Liver (tissue), 9 donors: Measurements from ENCODE around the gene ERBB3. TPM values are rescaled to one million over a fixed set of nuclear protein-coding genes. Genes with fewer than 3 reads are reported as not detected.

Experiments
- DNase-seq: peaks from one replicate; pipeline ENCODE4 v3.0.0-alpha.2; 2017; ENCODE audit warnings: low spot score
- H3K27ac ChIP-seq, 2 donors: one replicate each; pipeline ENCODE4 v1.7.0; 2013; ENCODE audit warnings: inconsistent platforms in 2 of 2, low read length in 2 of 2, control low read depth in 1 of 2, low read depth in 1 of 2, mild to moderate bottlenecking in 1 of 2
- H3K27me3 ChIP-seq, 4 donors: one replicate each; pipeline versions ENCODE4 v1.6.1 to v1.7.0; 2013; ENCODE audit warnings: low read length in 3 of 4, inconsistent platforms in 1 of 4, mild to moderate bottlenecking in 1 of 4, moderate library complexity in 1 of 4; ENCODE audit not compliant: control insufficient read depth in 4 of 4, insufficient read depth in 4 of 4
- H3K36me3 ChIP-seq, 4 donors: one replicate each; pipeline versions ENCODE4 v1.6.1 to v1.7.0; 2013; ENCODE audit warnings: low read length in 3 of 4, mild to moderate bottlenecking in 3 of 4, low read depth in 1 of 4, moderate library complexity in 1 of 4; ENCODE audit not compliant: control insufficient read depth in 4 of 4, insufficient read depth in 3 of 4
- H3K4me1 ChIP-seq, 4 donors: one replicate each; pipeline versions ENCODE4 v1.6.1 to v1.7.0; 2013; ENCODE audit warnings: low read length in 3 of 4, mild to moderate bottlenecking in 3 of 4, moderate library complexity in 1 of 4; ENCODE audit not compliant: control insufficient read depth in 4 of 4, insufficient read depth in 4 of 4
- H3K4me3 ChIP-seq, 3 donors: one replicate each; pipeline versions ENCODE4 v1.6.1 to v1.7.0; 2013; ENCODE audit warnings: low read length in 3 of 3, control low read depth in 1 of 3, low read depth in 1 of 3, mild to moderate bottlenecking in 1 of 3
- H3K9ac ChIP-seq, 2 donors: one replicate each; pipeline ENCODE4 v1.7.0; 2013; ENCODE audit warnings: low read length in 2 of 2, mild to moderate bottlenecking in 2 of 2, moderate library complexity in 2 of 2, control low read depth in 1 of 2, low read depth in 1 of 2
- H3K9me3 ChIP-seq, 4 donors: one replicate each; pipeline versions ENCODE4 v1.6.1 to v1.7.0; 2013; ENCODE audit warnings: low read length in 3 of 4; ENCODE audit not compliant: control insufficient read depth in 4 of 4
- EGR1 ChIP-seq, 2 donors: IDR thresholded peaks; 2 replicates each; pipeline ENCODE4 v1.6.1; 2016 to 2018; ENCODE audit warnings: antibody characterized with exemption in 2 of 2, low read depth in 2 of 2
- FOXA1 ChIP-seq: IDR thresholded peaks from 2 replicates; pipeline ENCODE4 v1.6.1; 2016; ENCODE audit warnings: antibody characterized with exemption
- FOXA2 ChIP-seq: IDR thresholded peaks from 2 replicates; pipeline ENCODE4 v1.6.1; 2016; ENCODE audit warnings: antibody characterized with exemption
- GABPA ChIP-seq, 2 donors: IDR thresholded peaks in 1 of 2; conservative IDR thresholded peaks in 1 of 2; 2 replicates each; pipeline ENCODE4 v1.6.1; 2016; ENCODE audit warnings: antibody characterized with exemption in 2 of 2, mild to moderate bottlenecking in 1 of 2, moderate library complexity in 1 of 2
- HNF4A ChIP-seq, 2 donors: conservative IDR thresholded peaks; 2 replicates each; pipeline ENCODE4 v1.6.1; 2016; ENCODE audit warnings: antibody characterized with exemption in 2 of 2, mild to moderate bottlenecking in 2 of 2
- HNF4G ChIP-seq: IDR thresholded peaks from 2 replicates; pipeline ENCODE4 v1.6.1; 2016; ENCODE audit warnings: antibody characterized with exemption
- JUND ChIP-seq, 2 donors: IDR thresholded peaks; 2 replicates each; pipeline ENCODE4 v1.6.1; 2016; ENCODE audit warnings: antibody characterized with exemption in 2 of 2
- NR2F2 ChIP-seq: IDR thresholded peaks from 2 replicates; pipeline ENCODE4 v1.6.1; 2016; ENCODE audit warnings: antibody characterized with exemption
- RAD21 ChIP-seq, 2 donors: IDR thresholded peaks; 2 replicates each; pipeline ENCODE4 v1.6.1; 2016; ENCODE audit warnings: antibody characterized with exemption in 2 of 2, mild to moderate bottlenecking in 2 of 2
- RXRA ChIP-seq, 2 donors: IDR thresholded peaks; 2 replicates each; pipeline ENCODE4 v1.6.1; 2017 to 2018; ENCODE audit warnings: antibody characterized with exemption in 2 of 2, mild to moderate bottlenecking in 1 of 2
- SP1 ChIP-seq: IDR thresholded peaks from 2 replicates; pipeline ENCODE4 v1.6.1; 2018; ENCODE audit warnings: antibody characterized with exemption, mild to moderate bottlenecking
- TAF1 ChIP-seq: conservative IDR thresholded peaks from 2 replicates; pipeline ENCODE4 v1.6.1; 2016; ENCODE audit warnings: antibody characterized with exemption, mild to moderate bottlenecking
- YY1 ChIP-seq: IDR thresholded peaks from 2 replicates; pipeline ENCODE4 v1.6.1; 2016; ENCODE audit warnings: antibody characterized with exemption, mild to moderate bottlenecking
- ZBTB33 ChIP-seq: IDR thresholded peaks from 2 replicates; pipeline ENCODE4 v1.6.1; 2016; ENCODE audit warnings: antibody characterized with exemption
- WGBS: extraction: QIAGEN DNeasy Blood & Tissue Kit; methylation state at CpG from one replicate; pipeline ENCODE4 v1.1.7; 2013; 5-methylcytosine and 5-hydroxymethylcytosine counted together
- polyA plus RNA-seq, 2 donors: library from polyadenylated mRNA; stranded (reverse) in 1 of 2; unstranded in 1 of 2; fragments of 200-250 nt in 1 of 2; fragments of >200 nt in 1 of 2; fragmentation: Nextera tagmentation in 1 of 2; extraction: Ambion mirVana in 1 of 2; gene quantifications; one replicate each; pipeline versions ENCODE4 v1.2.1 to v1.2.3, GENCODE V29; 2013 to 2015
- total RNA-seq, 2 donors: library from RNA; depleted of rRNA; stranded (reverse); fragments of >200 nt; gene quantifications; one replicate each; pipeline ENCODE4 v1.2.3, GENCODE V29; 2014
- TF ChIP-seq, protein P1 (sequence below): IDR thresholded peaks from 2 replicates; pipeline ENCODE4 v1.6.1; 2016; ENCODE audit warnings: antibody characterized with exemption, mild to moderate bottlenecking
- TF ChIP-seq, protein P2 (sequence below): IDR thresholded peaks from 2 replicates; pipeline ENCODE4 v1.6.1; 2016; ENCODE audit warnings: antibody characterized with exemption
- TF ChIP-seq, protein P3 (sequence below): IDR thresholded peaks from 2 replicates; pipeline ENCODE4 v1.6.1; 2016; ENCODE audit warnings: antibody characterized with exemption
- TF ChIP-seq, protein P4 (sequence below): fragments of 150-350 bp; IDR thresholded peaks from 2 replicates; pipeline ENCODE4 v1.5.1; 2017; ENCODE audit warnings: improper control_type of control experiment, low read depth, low read length; ENCODE audit not compliant: missing input control
- donor health status: healthy.
- donor health status: healthy.
- donor health status: healthy.
- donor health status: healthy.
- donor health status: healthy.

Gene ERBB3
- total and polyA plus RNA-seq, 4 donors = 32.4 to 141 (median 51.6) TPM

DNA sequence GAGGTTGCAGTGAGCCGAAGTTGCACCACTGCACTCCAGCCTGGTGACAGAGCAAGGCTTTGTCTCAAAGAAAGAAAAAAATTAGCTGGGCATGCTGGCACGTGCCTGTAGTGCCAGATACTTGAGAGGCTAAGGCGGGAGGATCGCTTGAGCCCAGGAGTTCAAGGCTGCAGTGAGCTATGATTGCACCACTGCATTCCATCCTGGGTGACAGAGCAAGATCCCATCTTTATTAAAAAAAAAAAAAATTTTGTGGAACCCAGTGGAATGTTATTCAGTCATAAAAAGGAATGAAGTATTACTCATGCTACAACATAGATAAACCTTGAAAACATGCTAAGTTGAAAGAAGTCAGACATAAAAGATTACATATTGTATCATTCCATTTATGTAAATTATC is 8.3 kb upstream of the ERBB3 start:
- DNase-seq = no peak
- WGBS = 90% methylated on average over 4 of the region's 4 CpGs
- TF ChIP-seq HNF4A (conservative IDR thresholded peaks at IDR 0.05) (no peak), HNF4G (no peak), JUND (IDR thresholded peaks at IDR 0.05) (no peak), NR2F2 (no peak), RAD21 (IDR thresholded peaks at IDR 0.05) (no peak), EGR1 (IDR thresholded peaks at IDR 0.05; ENCODE audit: low read depth in 2 of 2) (no peak), FOXA1 (no peak), RXRA (IDR thresholded peaks at IDR 0.05) (no peak), GABPA (IDR thresholded peaks at IDR 0.05 in 1 of 2, conservative IDR thresholded peaks at IDR 0.05 in 1 of 2) (no peak), SP1 (no peak), ZBTB33 (no peak), YY1 (no peak)
- TF ChIP-seq, protein P1, sequence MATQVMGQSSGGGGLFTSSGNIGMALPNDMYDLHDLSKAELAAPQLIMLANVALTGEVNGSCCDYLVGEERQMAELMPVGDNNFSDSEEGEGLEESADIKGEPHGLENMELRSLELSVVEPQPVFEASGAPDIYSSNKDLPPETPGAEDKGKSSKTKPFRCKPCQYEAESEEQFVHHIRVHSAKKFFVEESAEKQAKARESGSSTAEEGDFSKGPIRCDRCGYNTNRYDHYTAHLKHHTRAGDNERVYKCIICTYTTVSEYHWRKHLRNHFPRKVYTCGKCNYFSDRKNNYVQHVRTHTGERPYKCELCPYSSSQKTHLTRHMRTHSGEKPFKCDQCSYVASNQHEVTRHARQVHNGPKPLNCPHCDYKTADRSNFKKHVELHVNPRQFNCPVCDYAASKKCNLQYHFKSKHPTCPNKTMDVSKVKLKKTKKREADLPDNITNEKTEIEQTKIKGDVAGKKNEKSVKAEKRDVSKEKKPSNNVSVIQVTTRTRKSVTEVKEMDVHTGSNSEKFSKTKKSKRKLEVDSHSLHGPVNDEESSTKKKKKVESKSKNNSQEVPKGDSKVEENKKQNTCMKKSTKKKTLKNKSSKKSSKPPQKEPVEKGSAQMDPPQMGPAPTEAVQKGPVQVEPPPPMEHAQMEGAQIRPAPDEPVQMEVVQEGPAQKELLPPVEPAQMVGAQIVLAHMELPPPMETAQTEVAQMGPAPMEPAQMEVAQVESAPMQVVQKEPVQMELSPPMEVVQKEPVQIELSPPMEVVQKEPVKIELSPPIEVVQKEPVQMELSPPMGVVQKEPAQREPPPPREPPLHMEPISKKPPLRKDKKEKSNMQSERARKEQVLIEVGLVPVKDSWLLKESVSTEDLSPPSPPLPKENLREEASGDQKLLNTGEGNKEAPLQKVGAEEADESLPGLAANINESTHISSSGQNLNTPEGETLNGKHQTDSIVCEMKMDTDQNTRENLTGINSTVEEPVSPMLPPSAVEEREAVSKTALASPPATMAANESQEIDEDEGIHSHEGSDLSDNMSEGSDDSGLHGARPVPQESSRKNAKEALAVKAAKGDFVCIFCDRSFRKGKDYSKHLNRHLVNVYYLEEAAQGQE = no peak
- TF ChIP-seq, protein P2, sequence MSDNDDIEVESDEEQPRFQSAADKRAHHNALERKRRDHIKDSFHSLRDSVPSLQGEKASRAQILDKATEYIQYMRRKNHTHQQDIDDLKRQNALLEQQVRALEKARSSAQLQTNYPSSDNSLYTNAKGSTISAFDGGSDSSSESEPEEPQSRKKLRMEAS = no peak
- TF ChIP-seq, protein P3, sequence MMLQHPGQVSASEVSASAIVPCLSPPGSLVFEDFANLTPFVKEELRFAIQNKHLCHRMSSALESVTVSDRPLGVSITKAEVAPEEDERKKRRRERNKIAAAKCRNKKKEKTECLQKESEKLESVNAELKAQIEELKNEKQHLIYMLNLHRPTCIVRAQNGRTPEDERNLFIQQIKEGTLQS = no peak

DNA sequence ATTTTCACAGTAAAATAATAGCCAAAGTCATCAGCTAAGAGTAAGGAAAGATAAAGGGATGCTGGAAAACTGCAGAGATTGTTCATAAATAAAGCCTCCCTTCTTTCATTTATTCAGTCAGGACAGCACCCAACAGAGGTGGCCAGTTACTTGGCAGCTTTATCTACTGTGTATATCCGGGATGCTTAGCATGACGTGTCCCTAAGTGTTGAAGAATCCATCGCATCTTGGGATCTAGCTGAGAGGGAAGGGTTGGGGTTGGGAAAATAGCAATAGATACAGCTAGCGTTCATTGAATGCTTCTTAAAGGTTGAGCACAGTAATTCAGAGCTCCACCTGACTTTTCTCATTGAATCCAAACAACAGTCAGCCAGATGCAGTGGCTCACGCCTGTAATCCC is 5.6 kb upstream of the ERBB3 start:
- Histone ChIP-seq H3K4me1 (peaks cover 0 to 7% (median 4%) of the 10 kb centered on the region in 4 donors), H3K9me3 (no peaks in the 10 kb centered on the region), H3K4me3 (no peak overlapping the region), H3K27ac (no peak overlapping the region), H3K27me3 (no peaks in the 10 kb centered on the region), H3K36me3 (no peaks in the 10 kb centered on the region), H3K9ac (no peak overlapping the region)
- no peak for DNase-seq
- WGBS = 94% methylated on average over 5 of the region's 5 CpGs
- no peak for TF ChIP-seq NR2F2
- TF ChIP-seq EGR1 (IDR thresholded peaks at IDR 0.05; ENCODE audit: low read depth in 2 of 2) = no peak
- TF ChIP-seq FOXA1 = no peak
- TF ChIP-seq SP1 = no peak
- TF ChIP-seq, protein P4, sequence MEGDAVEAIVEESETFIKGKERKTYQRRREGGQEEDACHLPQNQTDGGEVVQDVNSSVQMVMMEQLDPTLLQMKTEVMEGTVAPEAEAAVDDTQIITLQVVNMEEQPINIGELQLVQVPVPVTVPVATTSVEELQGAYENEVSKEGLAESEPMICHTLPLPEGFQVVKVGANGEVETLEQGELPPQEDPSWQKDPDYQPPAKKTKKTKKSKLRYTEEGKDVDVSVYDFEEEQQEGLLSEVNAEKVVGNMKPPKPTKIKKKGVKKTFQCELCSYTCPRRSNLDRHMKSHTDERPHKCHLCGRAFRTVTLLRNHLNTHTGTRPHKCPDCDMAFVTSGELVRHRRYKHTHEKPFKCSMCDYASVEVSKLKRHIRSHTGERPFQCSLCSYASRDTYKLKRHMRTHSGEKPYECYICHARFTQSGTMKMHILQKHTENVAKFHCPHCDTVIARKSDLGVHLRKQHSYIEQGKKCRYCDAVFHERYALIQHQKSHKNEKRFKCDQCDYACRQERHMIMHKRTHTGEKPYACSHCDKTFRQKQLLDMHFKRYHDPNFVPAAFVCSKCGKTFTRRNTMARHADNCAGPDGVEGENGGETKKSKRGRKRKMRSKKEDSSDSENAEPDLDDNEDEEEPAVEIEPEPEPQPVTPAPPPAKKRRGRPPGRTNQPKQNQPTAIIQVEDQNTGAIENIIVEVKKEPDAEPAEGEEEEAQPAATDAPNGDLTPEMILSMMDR = no peak
- no peak for TF ChIP-seq JUND (IDR thresholded peaks at IDR 0.05)
- TF ChIP-seq HNF4G = no peak
- TF ChIP-seq YY1 = no peak
- TF ChIP-seq, protein P3 = no peak
- no peak for TF ChIP-seq RXRA (IDR thresholded peaks at IDR 0.05)
- no peak for TF ChIP-seq RAD21 (IDR thresholded peaks at IDR 0.05)
- no peak for TF ChIP-seq ZBTB33
- no peak for TF ChIP-seq HNF4A (conservative IDR thresholded peaks at IDR 0.05)
- TF ChIP-seq, protein P2 = no peak
- no peak for TF ChIP-seq TAF1
- TF ChIP-seq GABPA (IDR thresholded peaks at IDR 0.05 in 1 of 2, conservative IDR thresholded peaks at IDR 0.05 in 1 of 2) = no peak
- TF ChIP-seq FOXA2 = no peak

More for the DNA sequence above, 8.3 kb upstream of the ERBB3 start:
- H3K27ac ChIP-seq = no peak overlapping the region
- no peaks in the 10 kb centered on the region for H3K4me1 ChIP-seq
- H3K27me3 ChIP-seq = no peaks in the 10 kb centered on the region
- H3K9ac ChIP-seq = no peak overlapping the region
- no peak overlapping the region for H3K4me3 ChIP-seq
- H3K9me3 ChIP-seq = no peaks in the 10 kb centered on the region
- no peaks in the 10 kb centered on the region for H3K36me3 ChIP-seq
